HG03103 (cell line): ENCODE results near the gene PITPNC1.
"Not testable (repeated sequence)": the region's sequence is repeated elsewhere in the genome, so short reads cannot be mapped to it uniquely, and the experiment has no call there.

ENCODE experiments used
- ATAC-seq: cut with Tn5 transposase; IDR thresholded peaks from one replicate; pipeline ENCODE4 v1.9.1; 2021; ENCODE audit warnings: low read depth; ENCODE audit not compliant: unreplicated experiment

Gene PITPNC1

GRCh38 chr17:67452681-67453554 is 75.8 kb downstream of the PITPNC1 start:
- ATAC-seq, result no peak

GRCh38 chr17:67456103-67456502 is 79.0 kb downstream of the PITPNC1 start:
- ATAC-seq, result no peak

GRCh38 chr17:67456889-67457288 is 79.8 kb downstream of the PITPNC1 start:
- ATAC-seq, result no peak

- ATAC-seq, result no peak
These were observed 81.1 kb downstream of the PITPNC1 start for GRCh38 chr17:67458203-67458602.

- ATAC-seq, result no peak
These were observed 82.9 kb downstream of the PITPNC1 start for GRCh38 chr17:67459985-67460384.

GRCh38 chr17:67461228-67461780 is 84.2 kb downstream of the PITPNC1 start:
- no peak for ATAC-seq

- no peak for ATAC-seq
These were observed 84.8 kb downstream of the PITPNC1 start for GRCh38 chr17:67461876-67462275.

GRCh38 chr17:67466251-67466796 is 89.2 kb downstream of the PITPNC1 start:
- ATAC-seq, result no peak

- ATAC-seq, result no peak
These were observed 90.7 kb downstream of the PITPNC1 start for GRCh38 chr17:67467500-67468455.

- no peak for ATAC-seq
These were observed 92.3 kb downstream of the PITPNC1 start for GRCh38 chr17:67469208-67469980.

GRCh38 chr17:67470163-67470562 is 93.1 kb downstream of the PITPNC1 start:
- ATAC-seq, result no peak

- ATAC-seq, result no peak
These were observed 94.0 kb downstream of the PITPNC1 start for GRCh38 chr17:67471118-67471517.

GRCh38 chr17:67472606-67473005 is 95.5 kb downstream of the PITPNC1 start:
- not testable (repeated sequence) for ATAC-seq

GRCh38 chr17:67474081-67474661 is 97.1 kb downstream of the PITPNC1 start:
- ATAC-seq, result no peak

GRCh38 chr17:67475161-67475937 is 98.3 kb downstream of the PITPNC1 start:
- ATAC-seq, result no peak

GRCh38 chr17:67476787-67477335 is 99.8 kb downstream of the PITPNC1 start:
- no peak for ATAC-seq

- no peak for ATAC-seq
These were observed 100.6 kb downstream of the PITPNC1 start for GRCh38 chr17:67477687-67478086.

- ATAC-seq, result no peak
These were observed 101.4 kb downstream of the PITPNC1 start for GRCh38 chr17:67478401-67479041.
